Hematopoietic multipotent progenitor cell treated with erythropoietin and hydrocortisone succinate and interleukin-3 and kit ligand, for 6 days (in vitro differentiated cells): ENCODE data around the gene TEX50.
"Not testable (repeated sequence)": the region's sequence is repeated elsewhere in the genome, so short reads cannot be mapped to it uniquely, and the experiment has no call there.

Source experiments
- DNase-seq: peaks from one replicate; pipeline ENCODE4 v3.0.0-alpha.2; 2015

TEX50 gene, protein sequence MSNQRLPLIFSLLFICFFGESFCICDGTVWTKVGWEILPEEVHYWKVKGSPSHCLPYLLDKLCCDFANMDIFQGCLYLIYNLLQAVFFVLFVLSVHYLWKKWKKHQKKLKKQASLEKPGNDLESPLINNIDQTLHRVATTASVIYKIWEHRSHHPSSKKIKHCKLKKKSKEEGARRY

DNA sequence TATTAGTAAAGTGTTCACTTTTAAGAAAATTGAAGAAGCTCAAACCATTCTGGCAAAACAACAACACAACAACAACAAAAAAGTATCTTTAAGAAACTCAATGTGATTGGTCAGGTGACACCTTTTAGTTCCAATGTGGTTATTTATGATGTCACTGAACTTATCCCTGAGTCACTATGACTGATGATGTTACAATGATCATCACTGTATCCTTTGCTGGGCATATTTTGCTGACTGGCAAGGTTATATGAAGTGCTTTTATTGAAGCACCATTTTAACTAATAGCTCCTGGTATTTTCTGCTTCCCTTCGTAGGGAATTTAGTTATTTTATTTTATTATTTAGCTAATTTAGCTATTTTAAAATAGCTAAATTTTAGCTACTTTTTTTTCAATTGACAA is at the start of gene TEX50:
Gene TEX50, plus strand, starts transcription at position 223 of the 400 bp plus-strand sequence. CDS start 184 bp downstream, outside the sequence.
- no peak for DNase-seq

DNA sequence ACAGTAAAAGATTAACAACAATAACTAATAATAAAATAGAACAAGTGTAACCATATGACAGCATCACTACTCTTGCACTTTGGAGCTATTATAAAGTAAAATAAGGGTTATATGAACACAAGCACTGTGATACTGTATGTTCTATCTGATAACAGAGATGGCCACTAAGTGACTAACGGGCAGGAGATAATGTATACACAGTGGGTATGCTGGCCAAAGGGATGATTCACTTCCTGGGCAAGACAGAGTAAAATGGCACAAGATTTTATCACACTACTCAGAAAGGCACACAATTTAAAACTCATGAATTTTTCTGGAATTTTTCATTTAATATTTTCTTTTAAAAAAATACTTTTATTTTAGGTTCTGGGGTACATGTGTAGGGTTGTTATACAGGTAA is 44.6 kb upstream of the TEX50 start:
- DNase-seq: peak; percentile 66

DNA sequence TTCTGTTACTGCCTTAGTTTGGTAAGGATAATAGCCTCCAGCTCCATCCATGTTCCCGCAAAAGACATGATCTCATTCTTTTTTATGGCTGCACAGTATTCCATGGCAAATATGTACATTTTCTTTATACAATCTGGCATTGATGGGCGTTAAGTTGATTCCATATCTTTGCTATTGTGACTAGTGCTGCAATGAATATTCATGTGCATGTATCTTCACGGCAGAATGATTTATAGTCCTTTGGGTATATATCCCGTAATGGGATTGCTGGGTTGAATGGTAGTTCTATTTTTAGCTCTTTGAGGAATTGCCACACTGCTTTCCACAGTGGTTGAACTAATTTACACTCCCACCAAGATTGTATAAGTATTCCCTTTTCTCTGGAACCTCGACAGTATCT is 44.0 kb upstream of the TEX50 start:
- not testable (repeated sequence) for DNase-seq

DNA sequence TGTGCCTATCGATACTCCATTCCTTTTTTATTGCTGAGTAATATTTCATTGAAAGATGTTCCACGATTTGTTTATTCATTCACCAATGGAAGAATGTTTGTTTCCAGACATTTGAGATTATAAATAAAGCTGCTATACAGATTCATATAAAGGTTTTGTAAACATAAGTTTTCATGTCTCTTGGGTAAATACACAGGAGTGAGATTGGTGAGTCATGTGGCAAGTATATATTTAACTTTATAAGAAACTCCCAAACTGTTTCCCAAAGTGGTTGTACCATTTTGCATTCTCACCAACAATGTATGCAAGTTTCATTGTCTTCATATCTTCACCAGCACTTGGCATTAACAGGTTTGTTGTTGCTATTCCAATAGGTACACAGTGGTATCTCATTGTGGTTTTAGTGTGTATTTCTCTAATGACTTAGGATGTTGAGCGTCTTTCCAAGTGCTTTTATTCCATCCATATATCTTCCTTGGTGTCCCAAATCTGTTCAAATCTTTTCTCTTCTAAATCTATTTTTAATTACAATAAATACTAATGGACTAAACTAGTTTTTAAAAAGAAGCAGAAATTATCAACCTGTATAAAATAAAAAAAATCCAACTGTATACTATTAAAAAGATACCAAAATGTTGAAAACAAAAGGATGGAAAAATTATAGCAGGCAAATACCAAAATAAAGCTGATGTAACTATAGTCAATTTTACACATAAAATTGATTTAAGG is 38.9 kb upstream of the TEX50 start:
- DNase-seq: no peak

DNA sequence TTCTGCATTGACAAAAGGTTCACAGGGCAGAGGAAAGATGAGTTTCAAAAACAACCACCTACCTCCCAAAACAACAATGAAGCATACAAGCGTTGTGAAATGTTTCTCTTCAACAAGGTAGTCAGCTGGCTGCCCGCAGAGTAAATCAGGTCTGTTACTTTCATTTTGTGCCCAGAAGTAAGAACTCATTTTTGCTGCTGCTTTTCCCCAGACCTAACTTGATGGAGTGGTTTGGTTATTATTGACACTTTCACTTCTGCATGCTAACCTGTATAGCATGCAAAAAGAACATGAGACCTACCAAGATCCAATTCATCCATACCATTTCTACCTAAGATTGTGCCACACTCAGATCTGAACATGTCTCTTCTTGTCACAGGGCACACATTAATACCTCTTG is 33.5 kb upstream of the TEX50 start:
- DNase-seq: no peak

DNA sequence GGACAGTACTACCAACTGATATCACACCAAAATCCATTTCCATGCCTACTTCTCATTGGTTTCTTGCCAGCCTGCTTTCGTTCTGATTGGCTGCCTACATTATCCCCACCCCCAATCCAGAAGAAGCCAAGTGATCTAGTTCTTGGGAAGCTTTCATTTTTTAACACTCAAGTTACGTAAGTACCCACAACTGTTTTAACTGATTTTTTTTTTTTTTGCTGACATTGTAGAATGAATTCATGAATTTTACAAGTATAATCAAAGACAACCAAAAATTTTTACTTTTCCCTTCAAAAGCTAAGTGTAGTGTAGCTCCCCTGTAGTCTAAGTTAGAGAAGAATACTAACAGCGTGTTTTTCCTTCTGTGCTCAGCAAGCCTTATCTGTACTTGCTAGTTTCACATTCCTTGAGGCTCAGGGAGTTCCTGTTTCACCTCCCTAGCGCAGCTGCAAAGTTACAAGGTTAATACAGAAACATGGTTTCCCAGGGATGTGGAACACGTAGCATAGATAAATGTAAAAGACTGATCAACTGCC is 32.0 kb upstream of the TEX50 start, which contains the start of gene SLC9C2:
Gene SLC9C2, minus strand, starts transcription at position 17 of the 536 bp plus-strand sequence. CDS start 1,296 bp downstream, outside the sequence.
- no peak for DNase-seq

DNA sequence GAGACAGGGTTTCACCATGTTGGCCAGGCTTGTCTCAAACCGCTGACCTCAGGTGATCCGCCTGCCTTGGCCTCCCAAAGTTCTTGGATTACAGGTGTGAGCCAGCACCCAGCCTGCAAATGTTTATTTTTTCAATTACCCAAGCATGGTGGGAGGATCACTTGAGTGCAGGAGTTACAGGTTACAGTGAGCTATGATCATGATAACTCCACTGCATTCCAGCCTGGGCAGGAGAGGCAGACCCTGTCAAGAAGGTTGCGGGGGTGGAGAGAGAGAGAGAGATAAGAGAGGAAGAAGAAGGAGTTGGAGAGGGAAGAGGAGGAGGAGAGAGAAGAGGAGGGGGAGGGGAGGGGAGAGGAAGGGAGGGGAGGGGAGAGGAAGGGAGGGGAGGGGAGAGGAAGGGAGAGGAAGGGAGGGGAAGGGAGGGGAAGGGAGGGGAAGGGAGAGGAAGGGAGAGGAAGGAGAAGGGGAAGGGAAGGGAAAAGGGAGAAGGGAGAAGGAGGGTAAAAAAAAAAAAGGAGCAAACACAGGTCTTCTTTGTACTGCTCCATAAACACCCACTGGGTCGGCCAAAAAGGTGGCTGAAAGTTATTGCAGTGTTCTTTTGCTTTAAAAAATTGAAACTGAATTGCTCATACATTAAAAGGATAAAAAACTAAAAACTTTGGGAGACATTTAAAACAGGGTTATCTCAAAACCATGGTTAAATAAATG is 26.5 kb upstream of the TEX50 start:
- DNase-seq: no peak

DNA sequence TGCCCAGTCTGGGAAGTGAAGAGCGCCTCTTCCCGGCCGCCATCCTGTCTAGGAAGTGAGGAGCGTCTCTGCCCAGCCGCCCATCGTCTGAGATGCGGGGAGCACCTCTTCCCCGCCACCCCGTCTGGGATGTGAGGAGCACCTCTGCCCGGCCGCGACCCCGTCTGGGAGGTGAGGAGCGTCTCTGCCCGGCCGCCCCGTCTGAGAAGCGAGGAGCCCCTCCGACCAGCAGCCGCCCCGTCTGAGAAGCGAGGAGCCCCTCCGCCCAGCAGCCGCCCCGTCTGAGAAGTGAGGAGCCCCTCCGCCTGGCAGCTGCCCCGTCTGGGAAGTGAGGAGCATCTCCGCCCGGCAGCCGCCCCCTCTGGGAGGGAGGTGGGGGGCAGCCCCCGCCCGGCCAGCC is 22.1 kb upstream of the TEX50 start:
- not testable (repeated sequence) for DNase-seq

DNA sequence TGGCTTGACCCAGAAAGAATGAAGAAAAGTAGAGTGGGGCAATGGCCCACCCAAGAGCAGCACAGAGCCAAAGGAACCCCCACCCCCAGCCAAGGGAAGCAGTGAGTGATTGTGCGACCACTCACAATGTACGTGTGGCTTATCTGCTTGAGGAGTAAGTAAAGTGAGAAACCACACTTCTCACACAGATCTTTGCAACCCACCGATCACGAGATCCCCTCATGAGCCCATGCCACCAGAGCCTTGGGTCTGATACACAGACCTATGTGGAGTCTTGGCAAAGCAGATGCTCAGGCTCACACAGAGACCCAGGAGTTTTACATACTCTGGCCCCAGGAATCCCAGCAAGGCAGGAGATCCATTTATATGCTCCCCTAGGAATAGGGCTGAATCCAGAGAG is 18.3 kb upstream of the TEX50 start:
- DNase-seq: no peak

DNA sequence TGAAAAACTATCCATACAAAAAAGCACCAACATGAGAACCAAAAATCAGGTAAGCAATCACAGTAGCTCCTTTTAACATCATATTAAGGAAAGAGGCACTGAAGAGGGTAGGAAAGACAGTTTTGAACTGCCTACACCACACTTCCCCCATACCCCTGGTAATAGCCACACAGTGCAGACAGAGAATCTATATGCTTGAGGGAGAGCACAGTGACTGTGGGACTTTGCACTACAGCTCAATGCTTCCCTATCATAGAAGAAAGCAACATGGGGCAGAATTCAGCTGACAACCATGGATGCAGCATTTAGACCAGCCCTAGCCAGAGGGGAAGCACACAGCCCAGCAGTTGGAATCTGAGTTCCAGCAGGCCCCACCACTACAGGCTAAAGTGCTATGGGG is 7.9 kb upstream of the TEX50 start:
- no peak for DNase-seq

DNA sequence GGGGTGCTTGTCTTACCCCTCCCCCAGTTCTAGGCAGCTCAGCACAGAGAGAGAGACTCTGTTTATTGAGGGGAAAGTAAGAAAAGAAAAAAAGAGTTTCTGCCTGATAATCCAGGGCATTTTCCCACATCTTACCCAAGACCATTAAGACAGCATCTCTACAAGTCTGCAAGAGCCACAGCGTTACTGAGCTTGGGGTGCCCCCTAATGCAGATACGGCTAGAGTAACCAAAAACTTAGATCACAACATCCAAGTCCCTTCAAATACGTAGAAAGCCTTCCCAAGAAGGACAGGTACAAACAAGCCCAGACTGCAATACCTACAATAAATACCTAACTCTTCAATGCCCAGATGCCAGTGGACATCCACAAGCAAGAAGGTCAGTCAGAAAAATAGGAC is 6.2 kb upstream of the TEX50 start:
- DNase-seq: no peak

DNA sequence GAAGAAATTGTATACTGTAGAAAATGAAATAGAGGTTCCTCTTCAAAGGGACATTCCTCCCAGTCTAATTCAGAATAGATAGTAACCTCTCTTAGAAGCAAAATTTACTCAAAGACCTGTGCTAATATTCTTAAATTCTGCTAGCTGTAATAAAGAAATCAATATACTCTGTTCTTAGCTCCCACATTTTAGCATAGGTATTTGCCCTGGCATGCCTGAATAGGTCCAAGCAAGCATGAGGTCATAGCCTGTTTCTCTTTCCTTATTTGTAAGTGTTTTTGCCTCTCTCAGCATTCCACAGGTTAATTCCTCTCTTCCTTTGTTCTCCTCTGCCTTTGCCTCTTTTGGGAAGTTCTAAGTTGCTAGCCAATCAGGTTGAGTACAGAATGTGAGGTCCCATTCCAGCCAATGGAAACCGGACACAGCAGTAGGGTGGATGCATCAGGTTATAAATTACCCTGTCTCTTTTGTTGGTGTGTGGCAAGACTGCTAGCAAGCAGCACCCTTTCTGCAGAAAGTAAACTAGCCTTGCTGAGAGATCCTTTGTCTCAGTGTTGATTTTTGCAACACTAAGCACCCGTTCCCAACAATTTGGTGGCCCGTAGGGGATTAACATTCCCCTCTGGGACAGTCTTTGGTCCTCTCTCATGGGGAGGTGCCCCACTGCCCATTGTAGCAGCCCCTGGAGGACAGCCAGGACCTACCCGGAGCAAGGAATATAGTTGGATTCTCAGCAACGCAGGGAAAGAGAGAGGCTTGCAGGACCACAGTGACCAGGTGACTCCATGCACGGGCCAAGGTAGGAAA is 2.3 kb downstream of the TEX50 start:
- DNase-seq: not testable (repeated sequence)

DNA sequence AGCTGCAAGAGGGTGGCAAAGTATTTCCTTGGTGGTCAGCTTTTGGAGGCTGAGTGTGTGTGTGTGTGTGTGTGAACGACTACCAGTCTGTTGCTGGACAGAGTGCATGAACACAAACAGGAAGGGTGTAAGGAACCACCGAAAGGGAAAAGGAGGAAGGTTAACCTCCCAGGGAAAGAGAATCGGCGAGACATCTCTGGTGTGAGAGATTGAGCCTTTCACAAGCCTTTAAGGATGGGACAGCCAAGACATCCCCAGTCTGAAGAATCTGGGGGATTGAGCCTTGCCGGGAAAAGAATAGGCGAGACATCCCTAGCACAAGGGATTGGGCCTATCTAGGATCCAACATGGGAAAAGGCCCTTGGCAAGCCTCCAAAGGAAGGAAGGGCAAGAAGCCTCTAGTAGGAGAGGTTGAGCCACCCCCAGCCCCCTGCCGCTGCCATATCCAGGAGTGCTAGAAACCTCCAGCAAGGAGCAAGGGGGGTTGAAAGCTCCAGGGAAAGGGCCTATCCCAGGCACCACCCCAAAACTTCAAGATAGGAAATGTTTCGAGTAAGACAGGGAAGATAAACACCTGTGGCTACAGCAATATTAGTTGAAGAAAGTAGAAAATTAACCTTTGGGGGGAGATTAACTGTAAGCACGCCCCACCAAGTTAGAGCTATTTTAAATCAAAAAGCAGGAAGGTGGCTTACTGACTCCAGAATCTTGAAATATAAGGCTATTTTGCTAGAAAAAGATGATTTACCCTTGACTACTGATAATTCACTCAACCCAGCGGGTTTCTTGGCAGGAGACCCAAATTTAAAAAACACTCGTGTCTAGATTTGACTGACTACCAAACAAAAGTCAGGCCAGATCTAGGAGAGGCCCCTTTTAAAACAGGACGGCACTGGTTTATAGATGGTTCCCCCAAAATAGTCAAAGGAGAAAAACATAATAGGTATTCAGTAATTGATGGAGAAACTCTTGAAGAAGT is 3.2 kb downstream of the TEX50 start:
- DNase-seq: no peak

DNA sequence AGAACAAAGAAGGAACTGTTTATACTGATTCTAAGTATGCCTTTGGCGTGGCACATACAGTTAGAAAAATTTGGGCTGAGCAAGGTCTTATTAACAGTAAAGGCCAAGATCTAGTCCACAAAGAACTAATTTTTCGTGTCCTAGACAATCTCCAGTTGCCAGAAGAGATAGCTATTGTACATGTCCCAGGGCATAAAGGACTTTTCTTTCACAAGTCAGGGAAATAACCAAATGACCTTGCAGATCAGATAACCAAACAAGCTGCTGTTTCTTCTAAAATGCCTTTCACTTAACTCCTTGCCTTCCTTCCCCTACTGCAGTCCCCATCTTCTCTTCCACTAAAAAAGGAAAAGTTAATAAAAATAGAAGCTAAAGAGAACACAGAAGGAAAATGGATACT is 4.0 kb downstream of the TEX50 start:
- DNase-seq: no peak

DNA sequence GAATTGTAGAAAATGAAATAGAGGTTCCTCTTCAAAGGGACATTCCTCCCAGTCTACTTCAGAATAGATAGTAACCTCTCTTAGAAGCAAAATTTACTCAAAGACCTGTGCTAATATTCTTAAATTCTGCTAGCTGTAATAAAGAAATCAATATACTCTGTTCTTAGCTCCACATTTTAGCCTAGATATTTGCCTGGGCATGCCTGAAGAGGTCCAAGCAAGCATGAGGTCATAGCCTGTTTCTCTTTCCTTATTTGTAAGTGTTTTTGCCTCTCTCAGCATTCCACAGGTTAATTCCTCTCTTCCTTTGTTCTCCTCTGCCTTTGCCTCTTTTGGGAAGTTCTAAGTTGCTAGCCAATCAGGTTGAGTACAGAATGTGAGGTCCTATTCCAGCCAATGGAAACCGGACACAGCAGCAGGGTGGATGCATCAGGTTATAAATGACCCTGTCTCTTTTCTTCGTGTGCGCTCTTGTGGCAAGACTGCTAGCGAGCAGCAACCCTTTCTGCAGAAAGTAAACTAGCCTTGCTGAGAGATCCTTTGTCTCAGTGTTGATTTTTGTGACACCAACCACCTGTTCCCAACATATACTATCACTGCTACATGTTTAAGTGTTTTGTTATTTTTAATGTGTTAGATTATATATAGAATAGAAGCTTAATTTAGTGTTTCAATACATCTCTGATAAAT is 7.5 kb downstream of the TEX50 start:
- DNase-seq: not testable (repeated sequence)

DNA sequence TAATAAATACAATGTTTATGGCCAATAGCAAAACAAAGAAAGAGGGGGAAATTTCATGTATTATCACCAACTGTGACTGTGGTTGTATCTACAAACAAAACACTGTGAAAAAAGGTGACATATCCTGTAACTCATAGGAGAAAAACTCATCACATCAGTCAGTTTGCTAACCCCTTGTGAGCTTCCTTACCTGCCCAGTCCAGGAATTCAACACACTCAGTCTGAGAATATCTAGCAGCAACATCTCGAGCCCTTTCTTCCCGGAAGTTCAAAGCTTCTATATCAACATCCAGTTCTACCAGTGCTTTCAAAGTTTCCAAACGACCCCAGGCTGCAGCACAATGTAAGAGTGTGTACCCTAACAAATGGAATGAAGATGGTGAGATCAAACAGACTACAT is 11.5 kb downstream of the TEX50 start:
- DNase-seq: no peak

DNA sequence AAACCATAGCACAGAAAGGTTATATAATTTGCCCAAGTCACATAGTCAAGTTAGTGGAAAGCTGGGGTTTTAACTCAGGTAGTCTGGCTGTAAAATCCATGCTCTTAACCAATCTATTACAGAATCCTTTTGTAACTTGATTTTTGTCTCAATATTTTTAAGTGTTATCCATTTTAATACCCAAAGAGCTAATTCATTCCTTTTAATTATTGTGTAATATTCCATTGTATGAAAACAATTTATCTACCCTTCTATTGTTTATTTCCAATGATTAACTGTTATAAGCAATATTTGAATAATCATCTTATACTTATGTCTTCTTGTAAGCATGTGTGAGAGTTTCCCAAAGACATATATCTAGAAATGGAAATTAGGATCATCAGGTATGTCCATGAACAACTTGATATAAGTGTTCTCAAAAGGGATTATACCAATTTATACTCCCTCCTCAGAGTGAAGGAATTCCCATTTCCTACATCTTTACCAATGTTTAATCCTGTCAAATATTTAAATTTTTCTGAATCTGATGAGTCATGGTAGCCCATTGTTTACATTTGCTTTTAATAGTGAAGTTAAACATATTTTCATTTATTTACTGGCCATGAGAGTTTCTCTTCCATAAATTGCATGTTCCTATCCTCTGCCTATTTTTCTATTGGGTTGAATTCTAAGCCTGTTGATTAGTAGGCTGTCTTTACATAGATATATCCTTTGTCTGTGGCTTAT is 13.9 kb downstream of the TEX50 start:
- DNase-seq: no peak

DNA sequence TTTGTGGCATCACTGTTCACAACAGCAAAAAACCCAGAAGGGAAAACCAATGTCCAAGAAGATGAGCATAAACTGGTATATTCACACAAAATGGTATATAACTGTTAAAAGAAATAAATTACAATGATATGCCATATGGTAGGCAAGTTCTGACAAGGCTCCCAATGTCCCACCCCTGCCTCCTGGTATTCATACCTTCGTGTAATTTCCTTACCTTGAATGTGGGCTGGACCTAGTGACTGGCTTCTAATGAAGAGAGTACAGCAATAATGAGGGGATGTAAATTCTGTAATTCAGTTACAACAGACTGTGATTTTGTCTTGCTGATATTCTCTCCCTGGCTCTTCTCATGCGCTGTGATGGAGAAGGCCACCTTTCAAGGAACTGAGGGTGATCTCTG is 25.2 kb downstream of the TEX50 start:
- DNase-seq: no peak

DNA sequence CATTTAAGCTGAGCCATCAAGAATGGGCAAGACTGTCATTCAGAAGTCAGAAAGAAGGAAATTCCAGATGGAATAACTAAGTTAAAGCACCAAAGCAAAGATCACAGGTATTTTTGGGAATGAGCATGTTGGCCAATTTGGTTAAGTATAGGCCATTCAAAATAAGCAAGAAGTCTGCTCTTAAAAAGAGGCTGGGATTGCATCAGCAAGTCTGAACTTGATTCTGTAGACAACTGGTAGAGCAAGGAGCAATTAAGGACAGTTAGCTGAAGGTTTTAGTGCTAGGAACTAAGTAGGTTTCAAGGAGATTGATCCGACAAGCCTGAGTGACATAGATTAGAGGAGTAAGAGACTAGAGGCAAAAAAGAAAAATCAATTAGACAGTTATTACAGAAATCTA is 26.1 kb downstream of the TEX50 start:
- DNase-seq: no peak

DNA sequence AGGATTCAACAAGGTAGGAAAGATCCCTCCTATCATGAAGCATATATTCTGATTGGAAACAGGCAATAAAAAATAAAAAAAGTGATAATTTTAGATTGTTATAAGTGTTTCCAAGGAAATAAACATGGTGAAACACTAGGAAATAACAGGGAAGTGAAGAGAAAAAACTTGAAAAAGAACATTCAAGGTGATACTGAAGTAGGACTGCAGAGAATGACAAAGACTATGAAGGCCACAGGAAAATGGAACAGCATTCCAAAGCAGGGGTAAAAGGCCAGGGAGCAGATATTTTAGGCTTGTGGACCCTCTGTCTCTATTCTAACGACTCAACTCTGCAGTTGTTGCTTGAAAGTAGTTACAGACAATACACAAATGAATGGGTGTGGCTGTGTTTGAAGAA is 26.6 kb downstream of the TEX50 start:
- no peak for DNase-seq
